ENCODE measurements around the gene BSN.
"Not testable (repeated sequence)": the region's sequence is repeated elsewhere in the genome, so short reads cannot be mapped to it uniquely, and the experiment has no call there.

BSN gene

DNA sequence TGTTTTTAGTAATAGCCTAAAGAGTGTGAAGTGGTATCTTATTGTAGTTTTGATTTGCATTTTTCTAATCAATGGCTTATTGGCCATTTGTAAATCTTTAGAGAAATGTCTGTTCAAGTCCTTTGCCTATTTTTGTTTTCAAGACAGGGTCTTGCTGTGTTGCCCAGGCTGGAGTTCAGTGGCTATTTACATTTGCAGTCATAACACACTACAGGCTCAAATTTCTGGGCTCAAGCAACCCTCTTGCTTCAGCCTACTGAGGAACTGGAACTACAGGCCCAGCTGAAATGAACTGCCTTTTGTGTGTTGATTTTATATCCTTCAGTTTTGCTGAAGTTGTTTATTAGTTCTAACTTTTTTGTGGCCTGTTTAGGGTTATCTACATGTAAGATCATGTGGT, 27.9 kb downstream of the BSN start:
- TF ChIP-seq, protein P1, sequence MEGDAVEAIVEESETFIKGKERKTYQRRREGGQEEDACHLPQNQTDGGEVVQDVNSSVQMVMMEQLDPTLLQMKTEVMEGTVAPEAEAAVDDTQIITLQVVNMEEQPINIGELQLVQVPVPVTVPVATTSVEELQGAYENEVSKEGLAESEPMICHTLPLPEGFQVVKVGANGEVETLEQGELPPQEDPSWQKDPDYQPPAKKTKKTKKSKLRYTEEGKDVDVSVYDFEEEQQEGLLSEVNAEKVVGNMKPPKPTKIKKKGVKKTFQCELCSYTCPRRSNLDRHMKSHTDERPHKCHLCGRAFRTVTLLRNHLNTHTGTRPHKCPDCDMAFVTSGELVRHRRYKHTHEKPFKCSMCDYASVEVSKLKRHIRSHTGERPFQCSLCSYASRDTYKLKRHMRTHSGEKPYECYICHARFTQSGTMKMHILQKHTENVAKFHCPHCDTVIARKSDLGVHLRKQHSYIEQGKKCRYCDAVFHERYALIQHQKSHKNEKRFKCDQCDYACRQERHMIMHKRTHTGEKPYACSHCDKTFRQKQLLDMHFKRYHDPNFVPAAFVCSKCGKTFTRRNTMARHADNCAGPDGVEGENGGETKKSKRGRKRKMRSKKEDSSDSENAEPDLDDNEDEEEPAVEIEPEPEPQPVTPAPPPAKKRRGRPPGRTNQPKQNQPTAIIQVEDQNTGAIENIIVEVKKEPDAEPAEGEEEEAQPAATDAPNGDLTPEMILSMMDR (IDR thresholded peaks at IDR 0.05; ENCODE audit: insufficient read depth, low read length, missing control alignments): no peak
- ChIA-PET POLR2A (interaction anchor here (0.8 kb wide), 1 partner anchor 20 kb away, joined by 3 read pairs; no protein-coding TSS in a partner anchor), CTCF (interaction anchor here (1.7 kb wide), 1 partner anchor 16 kb away, joined by 3 read pairs; no protein-coding TSS in a partner anchor)
- DNase-seq (ENCODE audit: low read depth, low spot score): no peak
- H3K4me3 ChIP-seq (ENCODE audit: low read depth, low read length): no peak overlapping the region

DNA sequence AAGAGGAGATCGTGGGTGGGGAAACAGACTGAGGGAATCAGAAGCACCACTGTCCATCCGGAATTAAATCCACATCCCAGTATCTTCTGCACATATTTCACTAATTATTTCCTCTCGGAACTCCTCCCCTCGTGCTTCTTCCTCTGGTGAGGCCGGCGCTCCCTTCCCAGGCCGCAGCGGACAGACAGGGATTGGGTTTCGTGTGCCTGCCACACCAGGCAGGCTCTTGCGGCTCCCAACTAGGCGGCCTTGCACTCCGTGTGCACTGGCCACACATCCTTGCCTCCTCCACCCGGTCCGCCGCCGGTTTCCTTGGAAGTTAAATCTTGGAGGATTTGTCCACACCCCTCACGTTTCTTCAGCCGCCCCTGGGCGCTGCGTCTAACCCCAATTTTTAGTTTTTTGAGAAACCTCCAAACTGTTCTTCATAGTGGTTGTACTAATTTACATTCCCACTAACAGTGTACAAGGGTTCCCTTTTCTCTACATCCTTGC, 31.0 kb downstream of the BSN start:
- CTCF ChIA-PET; POLR2A ChIA-PET; DNase-seq (ENCODE audit: low read depth, low spot score); H3K4me3 ChIP-seq (ENCODE audit: low read depth, low read length): not testable (repeated sequence)

DNA sequence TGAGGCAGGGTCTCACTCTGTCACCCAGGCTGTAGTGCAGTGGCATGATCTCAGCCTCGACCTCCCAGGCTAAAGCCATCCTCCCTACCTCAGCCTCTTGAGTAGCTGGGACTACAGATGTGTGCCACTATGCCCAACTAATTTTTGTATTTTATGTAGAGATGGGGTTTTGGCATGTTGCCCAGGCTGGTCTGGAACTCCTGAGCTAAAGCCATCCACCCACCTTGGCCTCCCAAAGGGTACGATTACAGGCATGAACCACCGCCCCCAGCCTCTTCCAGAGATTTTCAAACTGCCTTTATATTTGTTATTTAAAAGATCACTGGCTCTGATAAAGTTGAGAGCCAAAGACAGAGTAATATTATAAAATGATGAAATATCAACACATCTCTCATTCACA, 37.3 kb downstream of the BSN start:
- ChIA-PET POLR2A (no interaction called here), CTCF (no interaction called here)
- TF ChIP-seq, protein P1 (IDR thresholded peaks at IDR 0.05; ENCODE audit: insufficient read depth, low read length, missing control alignments): no peak
- no peak overlapping the region for H3K4me3 ChIP-seq (ENCODE audit: low read depth, low read length)
- DNase-seq (ENCODE audit: low read depth, low spot score): no peak

DNA sequence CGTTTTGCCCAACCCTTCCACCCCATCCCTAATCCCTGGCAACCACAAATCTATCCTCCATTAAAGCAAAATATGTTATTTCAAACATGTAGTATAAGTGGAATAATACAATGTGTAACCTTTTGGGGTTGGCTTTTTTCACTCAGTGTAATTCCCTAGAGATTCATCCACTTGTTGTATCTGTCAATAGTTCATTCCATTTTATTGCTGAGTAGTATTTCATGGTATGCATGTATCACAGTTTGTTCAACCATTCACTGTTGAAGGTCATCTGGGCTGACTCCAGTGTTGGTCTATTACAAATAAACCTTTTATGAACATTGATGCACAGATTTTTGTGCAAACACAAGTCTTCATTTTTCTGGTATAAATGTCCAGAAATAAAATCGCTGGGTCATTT, 38.8 kb downstream of the BSN start:
- no peak overlapping the region for H3K4me3 ChIP-seq (ENCODE audit: low read depth, low read length)
- TF ChIP-seq, protein P1 (IDR thresholded peaks at IDR 0.05; ENCODE audit: insufficient read depth, low read length, missing control alignments): no peak
- DNase-seq (ENCODE audit: low read depth, low spot score): no peak
- CTCF ChIA-PET: no interaction called here
- POLR2A ChIA-PET: no interaction called here

DNA sequence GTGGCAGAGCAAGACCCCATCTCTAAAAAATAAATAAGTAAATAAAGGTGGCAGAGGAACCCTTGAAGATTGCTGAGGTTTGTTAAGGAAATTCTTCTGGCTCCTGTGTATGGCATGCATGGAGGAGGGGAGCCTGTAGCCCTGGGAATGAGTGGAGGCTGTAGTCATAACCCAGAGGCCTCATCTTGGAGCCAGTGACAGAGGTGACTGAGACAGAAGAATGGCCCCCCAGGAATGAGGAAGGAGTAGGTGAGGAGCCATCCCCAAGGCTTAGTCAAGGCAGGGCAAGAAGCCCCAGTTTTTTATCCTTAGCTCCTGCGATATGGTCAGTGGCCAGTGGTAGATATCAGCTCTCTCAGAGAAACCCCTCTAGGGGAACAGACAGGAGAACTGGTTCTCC, 46.5 kb downstream of the BSN start:
- CTCF ChIA-PET: interaction anchor here (1.4 kb wide), 1 partner anchor 11 kb away, joined by 5 read pairs; no protein-coding TSS in a partner anchor
- no peak overlapping the region for H3K4me3 ChIP-seq (ENCODE audit: low read depth, low read length)
- POLR2A ChIA-PET: no interaction called here
- TF ChIP-seq, protein P1 (IDR thresholded peaks at IDR 0.05; ENCODE audit: insufficient read depth, low read length, missing control alignments): no peak
- no peak for DNase-seq (ENCODE audit: low read depth, low spot score)

DNA sequence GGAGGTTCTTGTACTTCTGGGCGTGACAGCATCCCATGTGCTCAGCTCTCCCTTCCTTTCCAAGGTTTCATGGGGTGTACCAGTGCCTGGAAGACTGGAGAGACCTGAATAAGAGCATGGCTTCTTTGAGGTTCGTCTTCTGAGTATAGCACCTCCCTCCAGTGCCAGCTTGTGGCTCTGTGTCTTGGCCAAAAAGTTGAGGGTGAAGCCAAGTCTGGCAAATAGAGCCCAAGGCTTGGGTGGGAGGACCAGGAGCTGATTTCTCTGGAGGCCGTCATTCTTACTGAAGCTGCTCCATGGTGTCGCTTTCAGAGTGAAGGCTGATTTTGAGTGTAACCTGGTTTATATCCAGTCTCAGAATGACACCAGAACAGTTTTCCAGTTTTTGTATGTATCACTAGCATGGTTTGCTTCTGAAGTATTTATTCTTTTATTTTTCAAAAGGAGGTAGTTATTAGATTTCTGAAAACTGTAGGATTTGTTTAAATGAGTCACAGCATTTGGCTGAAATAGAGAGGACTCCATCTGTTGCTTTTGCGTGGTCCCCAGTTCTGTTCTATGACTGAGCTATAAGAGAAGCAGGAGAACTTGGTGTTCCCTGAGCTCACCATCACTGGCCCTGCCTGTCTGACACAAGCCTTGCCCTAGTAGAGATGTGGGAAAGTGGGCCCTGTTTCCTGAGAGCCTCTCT, 47.2 kb downstream of the BSN start:
- DNase-seq (ENCODE audit: low read depth, low spot score): no peak
- no peak overlapping the region for H3K4me3 ChIP-seq (ENCODE audit: low read depth, low read length)
- CTCF ChIA-PET: interaction anchor here (1.4 kb wide), 1 partner anchor 10 kb away, joined by 5 read pairs; no protein-coding TSS in a partner anchor
- POLR2A ChIA-PET: interaction anchor here (0.5 kb wide), 1 partner anchor 220 kb away, joined by 3 read pairs; no protein-coding TSS in a partner anchor
- TF ChIP-seq, protein P1 (IDR thresholded peaks at IDR 0.05; ENCODE audit: insufficient read depth, low read length, missing control alignments): no peak

Data from AG04449 (cell line).